ENCODE results near the gene SLC39A8. TPM values are rescaled to one million over a fixed set of nuclear protein-coding genes. Genes with fewer than 3 reads are reported as not detected.

Gene SLC39A8
- total RNA-seq, 1 donor from 2014 or later, result 17.1 TPM

DNA sequence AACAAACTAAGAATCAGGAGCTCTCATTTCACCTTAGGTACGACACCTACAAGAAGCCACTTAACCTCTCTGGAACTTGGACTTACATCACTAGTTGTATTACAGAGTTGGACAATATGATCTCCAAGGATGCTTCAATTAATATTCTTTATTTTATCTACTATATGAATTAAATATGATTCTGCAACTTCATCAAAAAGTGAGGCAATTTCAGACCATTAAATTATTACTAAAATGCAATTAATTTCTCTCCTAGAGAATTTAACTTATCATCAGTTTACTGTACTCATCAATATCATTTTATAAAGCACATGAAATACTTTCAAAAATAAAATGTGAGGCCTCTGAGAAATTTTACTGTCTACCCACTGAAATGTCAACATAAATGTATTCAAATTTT is 33.9 kb downstream of the SLC39A8 start:
- Histone ChIP-seq H3K4me1 (no peaks in the 10 kb centered on the region), H3K27ac (no peak overlapping the region), H3K9me3 (no peaks in the 10 kb centered on the region), H3K27me3 (no peaks in the 10 kb centered on the region), H3K36me3 (no peaks in the 10 kb centered on the region), H3K4me3 (no peak overlapping the region)
- intact Hi-C loops (cut with DNase I), result no loop called here
- no peak for DNase-seq (ENCODE audit: low spot score in 2 of 2)
- TF ChIP-seq, protein P1, sequence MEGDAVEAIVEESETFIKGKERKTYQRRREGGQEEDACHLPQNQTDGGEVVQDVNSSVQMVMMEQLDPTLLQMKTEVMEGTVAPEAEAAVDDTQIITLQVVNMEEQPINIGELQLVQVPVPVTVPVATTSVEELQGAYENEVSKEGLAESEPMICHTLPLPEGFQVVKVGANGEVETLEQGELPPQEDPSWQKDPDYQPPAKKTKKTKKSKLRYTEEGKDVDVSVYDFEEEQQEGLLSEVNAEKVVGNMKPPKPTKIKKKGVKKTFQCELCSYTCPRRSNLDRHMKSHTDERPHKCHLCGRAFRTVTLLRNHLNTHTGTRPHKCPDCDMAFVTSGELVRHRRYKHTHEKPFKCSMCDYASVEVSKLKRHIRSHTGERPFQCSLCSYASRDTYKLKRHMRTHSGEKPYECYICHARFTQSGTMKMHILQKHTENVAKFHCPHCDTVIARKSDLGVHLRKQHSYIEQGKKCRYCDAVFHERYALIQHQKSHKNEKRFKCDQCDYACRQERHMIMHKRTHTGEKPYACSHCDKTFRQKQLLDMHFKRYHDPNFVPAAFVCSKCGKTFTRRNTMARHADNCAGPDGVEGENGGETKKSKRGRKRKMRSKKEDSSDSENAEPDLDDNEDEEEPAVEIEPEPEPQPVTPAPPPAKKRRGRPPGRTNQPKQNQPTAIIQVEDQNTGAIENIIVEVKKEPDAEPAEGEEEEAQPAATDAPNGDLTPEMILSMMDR (IDR thresholded peaks at IDR 0.05), result no peak

DNA sequence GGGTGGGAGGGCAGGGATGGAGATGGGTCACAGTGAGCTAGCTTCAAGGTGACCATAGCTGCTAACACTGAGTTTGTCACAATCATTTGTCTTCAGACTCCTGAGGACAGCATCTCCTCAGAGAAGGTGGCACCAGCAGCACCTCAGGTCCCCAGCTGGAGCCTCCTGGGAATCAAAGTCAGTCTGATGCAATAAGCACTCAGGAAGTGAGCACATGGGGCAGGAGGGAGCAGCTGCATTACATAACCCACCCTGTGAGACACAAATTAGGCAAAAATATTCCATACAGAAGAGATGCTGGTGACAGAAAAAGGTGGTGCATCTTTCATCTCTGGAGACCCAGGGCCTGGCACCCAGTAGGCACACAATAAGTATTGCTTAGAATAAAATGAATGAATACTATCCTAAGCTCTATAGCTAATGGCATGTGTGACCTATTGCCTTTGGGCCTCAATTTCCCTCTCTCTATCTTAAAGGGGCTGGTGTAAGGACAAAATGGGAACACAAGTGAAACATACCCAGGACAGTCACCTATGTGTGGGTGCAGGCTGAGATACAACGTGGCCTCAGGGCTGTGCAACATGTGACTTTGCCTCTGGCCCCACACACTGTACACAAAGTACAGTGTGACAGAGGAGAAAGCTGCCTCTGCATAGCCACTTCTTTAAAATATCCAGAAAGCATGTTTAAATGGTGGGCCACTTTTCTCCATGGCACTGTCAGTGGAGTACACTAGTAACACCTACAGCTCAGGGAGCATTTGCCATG is 37.1 kb downstream of the SLC39A8 start:
- Histone ChIP-seq H3K27me3 (no peaks in the 10 kb centered on the region), H3K9me3 (no peaks in the 10 kb centered on the region), H3K4me1 (no peaks in the 10 kb centered on the region), H3K27ac (no peak overlapping the region), H3K36me3 (no peaks in the 10 kb centered on the region), H3K4me3 (no peak overlapping the region)
- intact Hi-C loops (cut with DNase I), result no loop called here
- TF ChIP-seq, protein P1 (IDR thresholded peaks at IDR 0.05), result no peak
- no peak for DNase-seq (ENCODE audit: low spot score in 2 of 2)

DNA sequence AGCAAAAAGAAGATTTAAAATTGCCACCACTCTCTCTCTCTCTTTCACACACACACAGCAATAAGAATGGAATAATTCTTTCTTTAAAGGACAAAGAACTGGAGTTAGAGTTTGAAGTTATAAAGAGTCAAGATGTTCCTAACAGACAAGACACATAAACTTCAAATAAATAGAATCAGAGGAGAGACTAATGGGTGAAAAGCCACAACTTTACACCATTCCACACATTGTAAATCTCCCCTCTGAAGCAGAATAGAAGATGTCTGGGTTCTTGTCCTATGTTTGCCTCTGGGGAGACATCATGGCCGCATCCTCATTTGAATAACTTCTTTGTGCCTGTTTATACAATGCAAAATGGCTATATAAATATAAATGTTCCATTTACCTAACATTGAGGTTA is 39.6 kb downstream of the SLC39A8 start:
- Histone ChIP-seq H3K27ac (no peak overlapping the region), H3K36me3 (no peaks in the 10 kb centered on the region), H3K27me3 (no peaks in the 10 kb centered on the region), H3K9me3 (no peaks in the 10 kb centered on the region), H3K4me1 (no peaks in the 10 kb centered on the region), H3K4me3 (no peak overlapping the region)
- DNase-seq (ENCODE audit: low spot score in 2 of 2), result no peak
- intact Hi-C loops (cut with DNase I), result no loop called here
- TF ChIP-seq, protein P1 (IDR thresholded peaks at IDR 0.05), result no peak

DNA sequence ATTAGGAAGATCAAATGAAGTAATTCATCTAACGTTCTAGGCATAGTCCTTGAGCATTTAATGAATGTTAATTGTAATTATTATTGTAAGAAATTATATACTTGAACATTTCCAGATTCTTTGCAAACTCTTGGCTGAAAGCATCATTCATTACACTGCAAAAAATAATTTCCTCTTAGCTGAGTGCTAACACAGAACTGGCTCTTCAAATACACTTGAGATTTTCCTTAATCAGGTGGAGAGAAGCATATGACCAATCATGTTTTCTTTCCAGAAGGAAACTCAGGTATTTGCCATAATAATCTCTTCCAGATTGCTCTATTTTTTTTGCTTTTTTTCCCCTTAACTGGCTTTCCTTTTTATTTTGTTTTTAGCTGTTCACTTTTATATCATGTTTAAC is 42.5 kb downstream of the SLC39A8 start:
- Histone ChIP-seq H3K27me3 (no peaks in the 10 kb centered on the region), H3K4me1 (peaks cover 0 to 2% of the 10 kb centered on the region in 2 donors), H3K36me3 (no peaks in the 10 kb centered on the region), H3K27ac (no peak overlapping the region), H3K9me3 (no peaks in the 10 kb centered on the region), H3K4me3 (no peak overlapping the region)
- intact Hi-C loops (cut with DNase I), result no loop called here
- TF ChIP-seq, protein P1 (IDR thresholded peaks at IDR 0.05), result no peak
- no peak for DNase-seq (ENCODE audit: low spot score in 2 of 2)

DNA sequence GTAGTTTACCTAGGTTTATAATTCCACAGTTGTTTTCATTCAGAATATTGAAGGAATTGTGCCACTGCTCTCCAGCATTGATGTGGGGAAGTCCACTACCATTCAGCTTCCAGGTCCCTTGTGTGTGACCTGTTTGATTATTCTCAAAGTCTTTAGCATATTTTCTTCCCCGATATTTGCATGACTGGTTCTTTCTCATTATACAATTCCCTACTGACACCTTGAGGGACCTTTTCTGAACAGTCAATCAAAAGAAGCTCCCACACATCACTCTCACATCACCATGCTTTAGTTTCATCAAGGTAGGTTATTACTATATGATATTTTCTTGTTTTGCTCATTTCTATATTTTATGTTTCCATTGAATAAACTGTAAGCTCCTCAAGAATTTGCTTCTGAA is 44.1 kb downstream of the SLC39A8 start:
- TF ChIP-seq, protein P1 (IDR thresholded peaks at IDR 0.05), result no peak
- H3K9me3 ChIP-seq, result no peaks in the 10 kb centered on the region
- H3K36me3 ChIP-seq, result no peaks in the 10 kb centered on the region
- H3K4me3 ChIP-seq, result no peak overlapping the region
- H3K4me1 ChIP-seq, result peaks cover 0 to 2% of the 10 kb centered on the region in 2 donors
- H3K27ac ChIP-seq, result no peak overlapping the region
- DNase-seq (ENCODE audit: low spot score in 2 of 2), result no peak
- H3K27me3 ChIP-seq, result no peaks in the 10 kb centered on the region
- intact Hi-C loops (cut with DNase I), result no loop called here
